GM12801 (cell line): ENCODE results near the gene DUOXA1.

Experiments used
- TF ChIP-seq, protein P1 (sequence below): IDR thresholded peaks from one replicate; pipeline ENCODE4 v1.5.1; 2011; ENCODE audit warnings: control low read depth; ENCODE audit not compliant: insufficient read length; ENCODE audit errors: extremely low read depth

Gene DUOXA1

GRCh38 chr15:45118996-45119395 lies 10.7 kb downstream of the DUOXA1 start:
- TF ChIP-seq, protein P1, sequence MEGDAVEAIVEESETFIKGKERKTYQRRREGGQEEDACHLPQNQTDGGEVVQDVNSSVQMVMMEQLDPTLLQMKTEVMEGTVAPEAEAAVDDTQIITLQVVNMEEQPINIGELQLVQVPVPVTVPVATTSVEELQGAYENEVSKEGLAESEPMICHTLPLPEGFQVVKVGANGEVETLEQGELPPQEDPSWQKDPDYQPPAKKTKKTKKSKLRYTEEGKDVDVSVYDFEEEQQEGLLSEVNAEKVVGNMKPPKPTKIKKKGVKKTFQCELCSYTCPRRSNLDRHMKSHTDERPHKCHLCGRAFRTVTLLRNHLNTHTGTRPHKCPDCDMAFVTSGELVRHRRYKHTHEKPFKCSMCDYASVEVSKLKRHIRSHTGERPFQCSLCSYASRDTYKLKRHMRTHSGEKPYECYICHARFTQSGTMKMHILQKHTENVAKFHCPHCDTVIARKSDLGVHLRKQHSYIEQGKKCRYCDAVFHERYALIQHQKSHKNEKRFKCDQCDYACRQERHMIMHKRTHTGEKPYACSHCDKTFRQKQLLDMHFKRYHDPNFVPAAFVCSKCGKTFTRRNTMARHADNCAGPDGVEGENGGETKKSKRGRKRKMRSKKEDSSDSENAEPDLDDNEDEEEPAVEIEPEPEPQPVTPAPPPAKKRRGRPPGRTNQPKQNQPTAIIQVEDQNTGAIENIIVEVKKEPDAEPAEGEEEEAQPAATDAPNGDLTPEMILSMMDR, result no peak

GRCh38 chr15:45118131-45118588 lies 11.5 kb downstream of the DUOXA1 start:
- TF ChIP-seq, protein P1, result peak; percentile 91

GRCh38 chr15:45117308-45118130 lies 12.2 kb downstream of the DUOXA1 start:
- TF ChIP-seq, protein P1, result no peak

GRCh38 chr15:45116482-45117307 lies 13.0 kb downstream of the DUOXA1 start:
- TF ChIP-seq, protein P1, result no peak

DNA sequence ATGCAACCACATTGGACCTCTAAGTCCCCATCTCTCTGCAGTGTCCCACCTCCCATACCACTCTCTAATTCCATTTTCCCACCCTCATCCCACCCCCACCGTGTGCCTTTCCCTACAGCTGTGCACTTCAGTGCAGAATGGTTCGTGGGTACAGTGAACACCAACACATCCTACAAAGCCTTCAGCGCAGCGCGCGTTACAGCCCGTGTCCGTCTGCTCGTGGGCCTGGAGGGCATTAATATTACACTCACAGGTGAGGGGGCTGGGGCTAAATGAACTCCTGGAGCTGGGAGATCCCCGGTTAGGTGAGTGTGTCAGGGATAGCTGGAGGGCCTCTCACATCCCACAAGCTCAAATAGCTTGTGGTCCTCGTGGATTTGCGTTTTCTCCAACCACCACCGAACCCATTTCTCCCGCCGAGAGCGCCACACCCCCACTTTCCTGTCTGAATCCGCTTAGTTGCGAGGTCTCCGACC lies 13.6 kb downstream of the DUOXA1 start:
- TF ChIP-seq, protein P1, result no peak

GRCh38 chr15:45115312-45115820 lies 14.3 kb downstream of the DUOXA1 start:
- TF ChIP-seq, protein P1, result no peak

- TF ChIP-seq, protein P1, result no peak
These were observed 15.0 kb downstream of the DUOXA1 start for GRCh38 chr15:45114751-45115085.
